GM12878 (cell line): ENCODE measurements around the gene TRAF5. TPM values are rescaled to one million over a fixed set of nuclear protein-coding genes. Genes with fewer than 3 reads are reported as not detected.

Source experiments
- ATAC-seq: fragments of 200-7000 bp; cut with Tn5 transposase; 3 replicates; pipeline ENCODE4 v1.9.1; 2020; ENCODE audit warnings: mild to moderate bottlenecking, moderate library complexity
- BruUV-seq: library from RNA; stranded (reverse); fragments of 400-500 nt; replicated peaks from 2 replicates; lab custom pipeline; 2021; lab: Mats Ljungman, UMichigan
- CTCF ChIA-PET: fragments of 300-600 bp; sonication (Branson Sonifier 250); formaldehyde crosslinking; extraction: SDS; loops from one replicate; lab custom pipeline; 2021; ENCODE audit warnings: inconsistent platforms; lab: Yijun Ruan, JAX
- POLR2A ChIA-PET: fragments of 350-600 bp; formaldehyde crosslinking; extraction: SDS; loops from one replicate; lab custom pipeline; 2021; ENCODE audit warnings: inconsistent platforms; lab: Charles Lee
- RAD21 ChIA-PET: fragments of 300-600 bp; sonication (Branson Sonifier 250); formaldehyde crosslinking; loops from one replicate; lab custom pipeline; 2023; ENCODE audit warnings: antibody characterized with exemption; ENCODE audit not compliant: unreplicated experiment; lab: Charles Lee
- SMC1A ChIA-PET: fragments of 300-600 bp; sonication (Branson Sonifier 250); formaldehyde crosslinking; loops from one replicate; lab custom pipeline; 2023; ENCODE audit not compliant: unreplicated experiment, uncharacterized antibody; lab: Charles Lee
- DNase-seq: peaks from one replicate; pipeline ENCODE4 v3.0.0-alpha.2; 2011; ENCODE audit warnings: low read depth, low spot score
- FAIRE-seq: peaks from 3 replicates; lab custom pipeline; 2011; peaks lifted over from hg19 to GRCh38; lab: Jason Lieb, UNC
- H2AFZ ChIP-seq: 2 replicates; pipeline ENCODE4 v1.6.0; 2011; ENCODE audit warnings: low read depth, low read length, control low read depth; ENCODE audit not compliant: control insufficient read depth
- H3K27ac ChIP-seq: 2 replicates; pipeline ENCODE4 v1.5.1; 2011; ENCODE audit warnings: control low read depth; ENCODE audit not compliant: control insufficient read depth, insufficient read depth
- H3K27me3 ChIP-seq, 2 experiments: replicated peaks in 1 of 2; 2 replicates each; pipeline versions ENCODE4 v1.6.0 to v1.6.1; 2011; ENCODE audit warnings: low read length in 1 of 2; ENCODE audit not compliant: control insufficient read depth in 2 of 2, insufficient read depth in 2 of 2
- H3K36me3 ChIP-seq, 2 experiments: 2 replicates each; pipeline ENCODE4 v1.5.1; 2011; ENCODE audit warnings: low read length in 1 of 2; ENCODE audit not compliant: control insufficient read depth in 2 of 2, insufficient read depth in 2 of 2
- H3K4me1 ChIP-seq: 2 replicates; pipeline ENCODE4 v1.6.1; 2011; ENCODE audit warnings: mild to moderate bottlenecking, low read length, moderate library complexity, mixed read lengths; ENCODE audit not compliant: control insufficient read depth, insufficient read depth
- H3K4me2 ChIP-seq: 2 replicates; pipeline ENCODE4 v1.6.0; 2011; ENCODE audit warnings: control low read depth; ENCODE audit not compliant: control insufficient read depth, insufficient read depth
- H3K4me3 ChIP-seq: fragments of 200-600 bp; sonication (generic); 2 replicates; pipeline ENCODE4 v1.5.1; 2016
- H3K79me2 ChIP-seq: 2 replicates; pipeline ENCODE4 v1.6.0; 2011; ENCODE audit warnings: low read length; ENCODE audit not compliant: control insufficient read depth, insufficient read depth
- H3K9ac ChIP-seq: 2 replicates; pipeline ENCODE4 v1.8.0; 2011; ENCODE audit warnings: low read length, control low read depth, mixed read lengths; ENCODE audit not compliant: control insufficient read depth, insufficient read depth
- H3K9me3 ChIP-seq: replicated peaks from 3 replicates; pipeline ENCODE4 v1.5.1; 2011; ENCODE audit warnings: mild to moderate bottlenecking, low read length; ENCODE audit not compliant: control insufficient read depth, insufficient read depth
- H4K20me1 ChIP-seq: 2 replicates; pipeline ENCODE4 v1.6.0; 2011; ENCODE audit not compliant: control insufficient read depth, insufficient read depth
- BCL11A ChIP-seq: IDR thresholded peaks from 2 replicates; pipeline ENCODE4 v1.6.1; 2011; ENCODE audit warnings: low read depth, low read length
- MAX ChIP-seq: IDR thresholded peaks from 2 replicates; pipeline ENCODE4 v1.6.1; 2012; ENCODE audit warnings: low read depth, low read length, improper control_type of control experiment
- NRF1 ChIP-seq: conservative IDR thresholded peaks from 2 replicates; pipeline ENCODE4 v1.6.1; 2011; ENCODE audit warnings: mild to moderate bottlenecking, low read depth, low read length, improper control_type of control experiment
- PAX5 ChIP-seq: IDR thresholded peaks from 2 replicates; pipeline ENCODE4 v1.6.1; 2011; ENCODE audit warnings: low read depth, low read length, borderline replicate concordance
- SIX5 ChIP-seq: IDR thresholded peaks from 2 replicates; pipeline ENCODE4 v1.6.1; 2011; ENCODE audit warnings: mild to moderate bottlenecking, low read depth, low read length, moderate library complexity; ENCODE audit not compliant: severe bottlenecking
- SKIL ChIP-seq: fragments of 450-650 bp; IDR thresholded peaks from 2 replicates; pipeline ENCODE4 v1.6.1; 2017; ENCODE audit warnings: mild to moderate bottlenecking, low read depth, inconsistent platforms; ENCODE audit not compliant: poor library complexity, severe bottlenecking
- TCF3 ChIP-seq: IDR thresholded peaks from 2 replicates; pipeline ENCODE4 v1.6.1; 2012; ENCODE audit warnings: low read depth, mild to moderate bottlenecking, low read length, borderline replicate concordance; ENCODE audit not compliant: insufficient read depth
- TCF7 ChIP-seq: IDR thresholded peaks from 2 replicates; pipeline ENCODE4 v1.6.1; 2014; ENCODE audit warnings: antibody characterized with exemption, borderline replicate concordance
- WGBS: methylation state at CpG from one replicate; pipeline ENCODE4 v1.1.6; 2016; ENCODE audit warnings: low lambda C conversion rate; ENCODE audit not compliant: insufficient replicate concordance, insufficient coverage; ENCODE audit errors: missing lambda C conversion rate; 5-methylcytosine and 5-hydroxymethylcytosine counted together
- in situ Hi-C: fragments of 300-500 bp; cut with MboI; formaldehyde crosslinking; loops from 9 replicates; pipeline ENCODE4 v1.14.3; 2018; ENCODE audit warnings: mixed read lengths
- intact Hi-C: fragments of 100-400 bp; cut with micrococcal nuclease; formaldehyde crosslinking; loops from one replicate; pipeline ENCODE4 v1.14.2; 2022; ENCODE audit not compliant: unreplicated experiment
- polyA plus RNA-seq, 11 experiments: library from polyadenylated mRNA; depleted of rRNA in 4 of 11; unstranded in 6 of 11; stranded (reverse) in 5 of 11; fragments of >200 nt; fragmentation: Nextera tagmentation in 4 of 11; fragmentation: Illumina TruSeq in 1 of 11; extraction: Ambion mirVana in 4 of 11; extraction: Trizol in 1 of 11; gene quantifications; 1 replicate in 1 of 11; 2 replicates in 10 of 11; pipeline versions ENCODE4 v1.2.1 to v1.2.3, GENCODE V29; 2011 to 2016; ENCODE audit warnings: inconsistent platforms in 2 of 11, missing spikeins in 2 of 11, low read depth in 1 of 11
- total RNA-seq, 4 experiments: library from RNA; depleted of rRNA in 3 of 4; stranded (reverse); fragments of >200 nt in 3 of 4; fragmentation: Illumina TruSeq in 1 of 4; extraction: Trizol in 1 of 4; gene quantifications; 2 replicates each; pipeline versions ENCODE4 v1.2.1 to v1.2.3, GENCODE V29; 2013 to 2021

The TRAF5 gene
- total and polyA plus RNA-seq, 10 of the 15 experiments (the other 5 are each of a cell fraction or from before 2014, with no cell fraction given) = 10.6 to 36.5 (median 26.3) TPM

GRCh38 chr1:211335522-211336157, 9.0 kb downstream of the TRAF5 start (continued):
- TF ChIP-seq TCF3 = 0 out of 2 replicates have a peak, but pooled peaks have one; percentile 70
- TF ChIP-seq NRF1 = no peak
- no peak for TF ChIP-seq SKIL
- TF ChIP-seq MAX = 0 out of 2 replicates have a peak, but pooled peaks have one; percentile 2
- TF ChIP-seq PAX5 = no peak
- TF ChIP-seq BCL11A = no peak
- TF ChIP-seq, all 136 proteins: peak for 9

GRCh38 chr1:211336161-211336560, 9.5 kb downstream of the TRAF5 start:
- intact Hi-C loops = no loop called here
- peak; percentile 45 for ATAC-seq
- ChIA-PET SMC1A (interaction anchor here (0.6 to 4.6 kb wide), 8 partner anchors 7 to 144 kb away, joined by 3 to 21 read pairs (median 4); no protein-coding TSS in a partner anchor), POLR2A (interaction anchor here (0.5 to 1.4 kb wide), 4 partner anchors 15 to 71 kb away, joined by 3 to 4 read pairs (median 3); no protein-coding TSS in a partner anchor), CTCF (interaction anchor here (1.2 to 5.1 kb wide), 8 partner anchors 8 to 177 kb away, joined by 3 to 27 read pairs (median 8); partner anchors contain the start of gene TRAF5), RAD21 (interaction anchor here (0.6 to 1.7 kb wide), 2 partner anchors 12 to 932 kb away, joined by 3 to 6 read pairs; no protein-coding TSS in a partner anchor)
- H3K4me1 ChIP-seq = peaks cover 36% of the 10 kb centered on the region
- peak overlapping the region; percentile 59; the same call in 1 of the 2 replicates for H3K4me3 ChIP-seq
- H3K4me2 ChIP-seq = peak overlapping the region; percentile 80
- TF ChIP-seq SIX5 = no peak
- no peak for TF ChIP-seq TCF7
- no peaks in the 10 kb centered on the region for H3K27me3 ChIP-seq
- in situ Hi-C loops = no loop called here
- H3K9me3 ChIP-seq = no peaks in the 10 kb centered on the region
- BruUV-seq = no TSS peak
- peak overlapping the region; percentile 64 for H3K27ac ChIP-seq
- H3K9ac ChIP-seq = no peak overlapping the region; the same call in 1 of the 2 replicates
- FAIRE-seq = no peak
- H3K36me3 ChIP-seq = no peaks in the 10 kb centered on the region; a peak in 2 of 4 replicates
- 53% methylated on average over 3 of the region's 3 CpGs for WGBS
- no peak for DNase-seq
- peaks cover 76% of the 10 kb centered on the region for H3K79me2 ChIP-seq
- H2AFZ ChIP-seq = no peak overlapping the region
- H4K20me1 ChIP-seq = no peaks in the 10 kb centered on the region
